Measurements from ENCODE around the gene SYT9.
A peak's percentile ranks its signal among the peaks of the same experiment; 100 is the strongest.

The SYT9 gene

DNA sequence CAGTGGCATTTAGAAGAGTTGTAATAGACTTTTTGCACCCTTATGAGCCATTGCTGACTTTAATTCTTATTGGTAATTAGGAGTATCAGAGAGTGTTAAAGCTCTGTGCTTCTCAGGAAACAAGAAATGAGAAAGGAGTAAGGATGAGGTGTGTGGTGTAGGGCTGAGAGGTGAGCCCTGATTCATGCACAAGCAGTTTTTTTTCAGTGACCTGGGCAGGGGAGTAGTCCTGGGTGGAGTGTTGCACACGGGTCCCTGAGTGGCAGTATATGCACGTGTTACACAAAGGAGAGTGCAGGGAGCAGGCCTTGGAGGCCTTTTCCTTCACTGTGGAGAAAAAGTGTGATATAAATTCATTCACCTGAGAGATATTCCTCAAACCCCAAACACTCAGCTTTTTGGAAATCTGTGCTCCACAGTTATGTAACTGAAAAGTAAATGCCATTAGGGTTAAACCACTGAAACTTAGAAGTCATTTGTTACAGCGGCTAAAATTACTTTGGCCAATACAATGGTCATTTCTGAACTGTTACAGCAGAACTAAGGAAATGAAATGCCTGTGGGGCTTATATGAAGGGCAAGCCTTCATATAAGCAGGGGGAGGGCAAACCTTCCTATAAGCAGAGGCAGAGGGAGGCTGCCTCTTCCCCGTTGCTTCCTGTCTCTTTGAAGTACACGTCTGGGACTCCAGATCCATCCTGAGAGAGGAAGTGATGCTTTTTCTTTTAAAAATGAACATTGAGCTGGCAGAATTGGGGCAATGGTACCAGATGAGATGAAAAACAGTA, 171.0 kb downstream of the SYT9 start:
- peak overlapping the region; percentile 44 for H3K4me2 ChIP-seq (ENCODE audit: low read length)

DNA sequence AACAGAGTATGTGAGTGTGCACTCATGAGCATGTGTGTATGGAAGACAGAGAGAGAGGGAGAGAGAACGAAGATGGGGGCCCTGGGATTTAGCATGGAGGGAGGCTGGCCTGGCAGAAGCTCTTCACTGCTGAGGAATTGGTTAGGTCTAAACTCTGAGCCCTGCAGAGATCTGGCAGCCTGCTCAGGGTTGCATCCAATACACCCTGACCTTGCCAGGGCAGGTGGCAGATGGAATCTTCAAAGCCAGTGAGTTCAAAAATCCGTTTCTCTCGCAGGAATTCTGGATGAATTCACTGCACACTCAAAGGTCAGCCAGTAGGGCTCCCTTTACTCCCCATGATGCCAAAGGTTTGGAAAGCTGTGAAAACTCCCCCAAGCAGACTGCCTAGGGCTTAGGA, 172.2 kb downstream of the SYT9 start:
- no peak overlapping the region for H3K4me2 ChIP-seq (ENCODE audit: low read length)
- no peaks in the 10 kb centered on the region for H3K36me3 ChIP-seq (ENCODE audit: control insufficient read depth, low read length)
- no peaks in the 10 kb centered on the region for H3F3A ChIP-seq (ENCODE audit: control insufficient read depth, insufficient read depth)
- H3K4me3 ChIP-seq (ENCODE audit: low read length) = no peak overlapping the region
- no peaks in the 10 kb centered on the region for H3K27me3 ChIP-seq (ENCODE audit: control insufficient read depth, low read length)
- H3K27ac ChIP-seq (ENCODE audit: low read depth, low read length) = no peak overlapping the region
- H3K79me2 ChIP-seq (ENCODE audit: control insufficient read depth, low read length) = no peaks in the 10 kb centered on the region
- peaks cover 25% of the 10 kb centered on the region for H3K4me1 ChIP-seq (ENCODE audit: control insufficient read depth, low read length)
- H3K9me3 ChIP-seq (ENCODE audit: control insufficient read depth, insufficient read depth, low read length) = no peaks in the 10 kb centered on the region
- H4K20me1 ChIP-seq (ENCODE audit: control insufficient read depth, insufficient read depth, low read depth, low read length) = no peaks in the 10 kb centered on the region
- TF ChIP-seq EZH2phosphoT487 (IDR thresholded peaks at IDR 0.05; ENCODE audit: borderline replicate concordance, low read length) = no peak
- TF ChIP-seq, protein P1, sequence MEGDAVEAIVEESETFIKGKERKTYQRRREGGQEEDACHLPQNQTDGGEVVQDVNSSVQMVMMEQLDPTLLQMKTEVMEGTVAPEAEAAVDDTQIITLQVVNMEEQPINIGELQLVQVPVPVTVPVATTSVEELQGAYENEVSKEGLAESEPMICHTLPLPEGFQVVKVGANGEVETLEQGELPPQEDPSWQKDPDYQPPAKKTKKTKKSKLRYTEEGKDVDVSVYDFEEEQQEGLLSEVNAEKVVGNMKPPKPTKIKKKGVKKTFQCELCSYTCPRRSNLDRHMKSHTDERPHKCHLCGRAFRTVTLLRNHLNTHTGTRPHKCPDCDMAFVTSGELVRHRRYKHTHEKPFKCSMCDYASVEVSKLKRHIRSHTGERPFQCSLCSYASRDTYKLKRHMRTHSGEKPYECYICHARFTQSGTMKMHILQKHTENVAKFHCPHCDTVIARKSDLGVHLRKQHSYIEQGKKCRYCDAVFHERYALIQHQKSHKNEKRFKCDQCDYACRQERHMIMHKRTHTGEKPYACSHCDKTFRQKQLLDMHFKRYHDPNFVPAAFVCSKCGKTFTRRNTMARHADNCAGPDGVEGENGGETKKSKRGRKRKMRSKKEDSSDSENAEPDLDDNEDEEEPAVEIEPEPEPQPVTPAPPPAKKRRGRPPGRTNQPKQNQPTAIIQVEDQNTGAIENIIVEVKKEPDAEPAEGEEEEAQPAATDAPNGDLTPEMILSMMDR (IDR thresholded peaks at IDR 0.05; ENCODE audit: low read depth, low read length, poor library complexity, severe bottlenecking) = no peak
- H3K9me2 ChIP-seq (replicated peaks; ENCODE audit: control insufficient read depth, low read length) = no peaks in the 10 kb centered on the region

More for the DNA sequence above, 171.0 kb downstream of the SYT9 start:
- H4K20me1 ChIP-seq (ENCODE audit: control insufficient read depth, insufficient read depth, low read depth, low read length) = no peaks in the 10 kb centered on the region
- H3F3A ChIP-seq (ENCODE audit: control insufficient read depth, insufficient read depth) = no peaks in the 10 kb centered on the region
- H3K9me3 ChIP-seq (ENCODE audit: control insufficient read depth, insufficient read depth, low read length) = no peaks in the 10 kb centered on the region
- H3K36me3 ChIP-seq (ENCODE audit: control insufficient read depth, low read length) = no peaks in the 10 kb centered on the region
- no peak overlapping the region for H3K27ac ChIP-seq (ENCODE audit: low read depth, low read length)
- TF ChIP-seq, protein P1 (IDR thresholded peaks at IDR 0.05; ENCODE audit: low read depth, low read length, poor library complexity, severe bottlenecking) = peak; percentile 19
- no peak for TF ChIP-seq EZH2phosphoT487 (IDR thresholded peaks at IDR 0.05; ENCODE audit: borderline replicate concordance, low read length)
- H3K9me2 ChIP-seq (replicated peaks; ENCODE audit: control insufficient read depth, low read length) = no peaks in the 10 kb centered on the region
- no peaks in the 10 kb centered on the region for H3K79me2 ChIP-seq (ENCODE audit: control insufficient read depth, low read length)
- H3K4me3 ChIP-seq (ENCODE audit: low read length) = no peak overlapping the region
- H3K27me3 ChIP-seq (ENCODE audit: control insufficient read depth, low read length) = no peaks in the 10 kb centered on the region
- H3K4me1 ChIP-seq (ENCODE audit: control insufficient read depth, low read length) = peaks cover 24% of the 10 kb centered on the region

DNA sequence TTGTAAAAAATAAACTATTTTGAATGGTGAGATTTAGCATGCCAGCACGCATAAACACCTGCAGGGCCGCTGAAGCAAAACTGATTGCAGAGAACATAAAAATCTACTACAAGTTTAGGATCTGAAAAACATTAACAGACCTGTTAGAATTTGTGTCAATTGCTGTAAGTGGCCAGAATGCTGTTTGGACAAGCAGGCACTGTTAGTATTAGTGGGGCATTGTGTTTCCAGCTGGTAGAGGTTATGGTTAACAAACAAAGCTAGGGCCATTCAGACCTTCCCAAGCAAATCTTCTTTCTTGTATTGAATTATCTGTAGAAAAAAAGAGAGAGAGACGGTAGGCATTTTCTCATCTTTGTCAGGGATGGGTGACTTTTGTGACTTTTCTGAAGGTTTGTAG, 176.0 kb downstream of the SYT9 start:
- Histone ChIP-seq H3K27me3 (ENCODE audit: control insufficient read depth, low read length) (no peaks in the 10 kb centered on the region), H3K27ac (ENCODE audit: low read depth, low read length) (no peak overlapping the region), H4K20me1 (ENCODE audit: control insufficient read depth, insufficient read depth, low read depth, low read length) (no peaks in the 10 kb centered on the region), H3F3A (ENCODE audit: control insufficient read depth, insufficient read depth) (no peaks in the 10 kb centered on the region), H3K4me2 (ENCODE audit: low read length) (peak overlapping the region; percentile 13; the same call in 1 of the 2 replicates), H3K9me2 (replicated peaks; ENCODE audit: control insufficient read depth, low read length) (no peaks in the 10 kb centered on the region), H3K79me2 (ENCODE audit: control insufficient read depth, low read length) (no peaks in the 10 kb centered on the region), H3K36me3 (ENCODE audit: control insufficient read depth, low read length) (no peaks in the 10 kb centered on the region), H3K9me3 (ENCODE audit: control insufficient read depth, insufficient read depth, low read length) (no peaks in the 10 kb centered on the region), H3K4me3 (ENCODE audit: low read length) (no peak overlapping the region), H3K4me1 (ENCODE audit: control insufficient read depth, low read length) (peaks cover 19% of the 10 kb centered on the region)
- TF ChIP-seq EZH2phosphoT487 (IDR thresholded peaks at IDR 0.05; ENCODE audit: borderline replicate concordance, low read length) = no peak
- TF ChIP-seq, protein P1 (IDR thresholded peaks at IDR 0.05; ENCODE audit: low read depth, low read length, poor library complexity, severe bottlenecking) = no peak
